Neural progenitor cell (in vitro differentiated cells): Measurements from ENCODE around the gene CBLN2. TPM values are rescaled to one million over a fixed set of nuclear protein-coding genes. Genes with fewer than 3 reads are reported as not detected.

Experiments used
- DNase-seq: peaks from one replicate; pipeline ENCODE4 v3.0.0-alpha.2; 2016; ENCODE audit warnings: low spot score
- H2AFZ ChIP-seq: fragments of 200-600 bp; sonication (generic); replicated peaks from 2 replicates; pipeline ENCODE4 v1.6.1; 2016; ENCODE audit warnings: antibody characterized with exemption
- H3F3A ChIP-seq: fragments of 200-600 bp; sonication (generic); 2 replicates; pipeline ENCODE4 v1.6.1; 2016; ENCODE audit warnings: antibody characterized with exemption, low read depth
- H3K27ac ChIP-seq: fragments of 200-600 bp; sonication (generic); 2 replicates; pipeline ENCODE4 v1.5.1; 2016; ENCODE audit warnings: mild to moderate bottlenecking
- H3K27me3 ChIP-seq: fragments of 200-600 bp; sonication (generic); 2 replicates; pipeline ENCODE4 v1.6.1; 2016; ENCODE audit warnings: mild to moderate bottlenecking, moderate library complexity
- H3K36me3 ChIP-seq: fragments of 200-600 bp; sonication (generic); 2 replicates; pipeline ENCODE4 v1.5.1; 2016
- H3K4me1 ChIP-seq: fragments of 200-600 bp; sonication (generic); 2 replicates; pipeline ENCODE4 v1.6.1; 2016; ENCODE audit warnings: mixed run types
- H3K4me2 ChIP-seq: fragments of 200-600 bp; sonication (generic); 2 replicates; pipeline ENCODE4 v1.6.1; 2016
- H3K4me3 ChIP-seq: fragments of 200-600 bp; sonication (generic); 2 replicates; pipeline ENCODE4 v1.5.1; 2016
- H3K79me2 ChIP-seq: fragments of 200-600 bp; sonication (generic); 2 replicates; pipeline ENCODE4 v1.6.1; 2016; ENCODE audit warnings: low read depth
- H3K9ac ChIP-seq: fragments of 200-600 bp; sonication (generic); 2 replicates; pipeline ENCODE4 v1.6.1; 2016
- H3K9me3 ChIP-seq: fragments of 200-600 bp; sonication (generic); 2 replicates; pipeline ENCODE4 v1.5.1; 2016; ENCODE audit warnings: low read depth
- H4K20me1 ChIP-seq: fragments of 200-600 bp; sonication (generic); 2 replicates; pipeline ENCODE4 v1.6.1; 2016; ENCODE audit warnings: low read depth
- H3K27ac Mint-ChIP-seq: 3 replicates; pipeline ENCODE4 v1.8.0; 2021; ENCODE audit warnings: mixed read lengths
- H3K27me3 Mint-ChIP-seq: 2 replicates; pipeline ENCODE4 v1.8.0; 2022; ENCODE audit warnings: low read depth, mild to moderate bottlenecking, inconsistent platforms, moderate library complexity, mixed read lengths; ENCODE audit not compliant: insufficient read depth
- H3K36me3 Mint-ChIP-seq: 3 replicates; pipeline ENCODE4 v1.8.0; 2021; ENCODE audit warnings: mixed read lengths
- H3K4me1 Mint-ChIP-seq: 3 replicates; pipeline ENCODE4 v1.8.0; 2021; ENCODE audit warnings: mixed read lengths
- H3K4me3 Mint-ChIP-seq: 3 replicates; pipeline ENCODE4 v1.8.0; 2021; ENCODE audit warnings: mild to moderate bottlenecking, moderate library complexity, mixed read lengths
- H3K9me3 Mint-ChIP-seq: 3 replicates; pipeline ENCODE4 v1.8.0; 2020; ENCODE audit warnings: mixed read lengths
- EZH2 ChIP-seq: fragments of 200-600 bp; sonication (generic); IDR thresholded peaks from 2 replicates; pipeline ENCODE4 v1.6.1; 2017; ENCODE audit warnings: antibody characterized with exemption, mild to moderate bottlenecking, moderate library complexity
- EZH2phosphoT487 ChIP-seq: fragments of 200-600 bp; sonication (generic); IDR thresholded peaks from 2 replicates; pipeline ENCODE4 v1.6.1; 2017; ENCODE audit warnings: antibody characterized with exemption
- total RNA-seq: library from RNA; depleted of rRNA; stranded (reverse); fragments of >200 nt; gene quantifications from 2 replicates; pipeline ENCODE4 v1.2.3, GENCODE V29; 2015; ENCODE audit warnings: low replicate concordance
- TF ChIP-seq, protein P1 (sequence below): fragments of 200-600 bp; sonication (generic); IDR thresholded peaks from 2 replicates; pipeline ENCODE4 v1.5.1; 2017; ENCODE audit warnings: antibody characterized with exemption, mild to moderate bottlenecking

CBLN2 gene
- total RNA-seq, result not detected in 2 replicates

DNA sequence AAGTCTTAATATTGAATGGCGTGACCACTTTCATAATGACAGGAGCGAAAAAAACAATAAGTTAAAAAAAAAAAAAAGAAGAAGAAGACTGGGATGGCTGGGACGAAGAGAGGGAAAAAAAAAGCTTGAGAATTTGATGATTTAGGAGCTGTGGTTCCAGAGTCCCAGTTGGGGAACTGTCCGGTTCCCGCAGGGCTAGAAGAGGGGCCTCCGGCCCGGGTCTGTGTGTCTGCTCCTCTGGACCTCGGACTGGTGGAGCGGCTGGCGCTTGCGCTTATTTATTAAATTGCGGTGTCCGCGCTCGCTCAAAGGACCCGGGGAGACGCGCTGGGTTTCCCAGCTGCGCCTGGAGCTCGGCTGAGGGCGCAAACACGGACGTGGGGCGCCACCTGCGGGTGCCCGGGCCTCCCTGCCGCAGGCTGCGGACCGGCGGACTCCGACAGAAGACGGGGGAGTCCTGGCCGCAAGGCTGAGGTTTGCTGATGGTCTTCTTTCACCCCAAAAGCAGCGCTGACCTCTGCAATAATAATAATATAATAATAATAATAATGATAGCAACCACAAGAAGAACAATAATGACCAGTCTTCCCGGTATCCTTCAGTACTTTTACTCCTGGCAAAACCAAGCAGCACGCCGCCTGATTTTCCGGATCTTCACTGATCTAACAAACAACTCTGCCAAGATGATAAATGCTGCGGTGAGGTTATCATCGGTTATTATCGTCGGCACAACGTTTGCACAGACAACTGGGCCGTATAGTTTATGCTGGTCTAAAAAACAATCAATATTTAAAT lies at the start of gene CBLN2:
Gene CBLN2, minus strand, starts transcription at position 251 of the 795 bp plus-strand sequence. CDS start 2,182 bp downstream, outside the sequence.
- Histone ChIP-seq H3F3A (no peaks in the 10 kb centered on the region), H3K4me1 (no peaks in the 10 kb centered on the region), H3K36me3 (no peaks in the 10 kb centered on the region), H3K4me2 (peak within 1 kb of the TSS; percentile 78), H4K20me1 (peaks cover 12% of the 10 kb centered on the region), H3K4me3 (peak within 1 kb of the TSS; percentile 44), H3K27me3 (peaks cover 100% of the 10 kb centered on the region), H3K9me3 (no peaks in the 10 kb centered on the region), H3K27ac (no peak within 1 kb of the TSS), H3K79me2 (no peaks in the 10 kb centered on the region), H2AFZ (peak within 1 kb of the TSS; percentile 72), H3K9ac (no peak within 1 kb of the TSS)
- H3K27ac Mint-ChIP-seq, result no peak within 1 kb of the TSS
- TF ChIP-seq EZH2 (peak; percentile 45), EZH2phosphoT487 (peak; percentile 57)
- TF ChIP-seq, protein P1, sequence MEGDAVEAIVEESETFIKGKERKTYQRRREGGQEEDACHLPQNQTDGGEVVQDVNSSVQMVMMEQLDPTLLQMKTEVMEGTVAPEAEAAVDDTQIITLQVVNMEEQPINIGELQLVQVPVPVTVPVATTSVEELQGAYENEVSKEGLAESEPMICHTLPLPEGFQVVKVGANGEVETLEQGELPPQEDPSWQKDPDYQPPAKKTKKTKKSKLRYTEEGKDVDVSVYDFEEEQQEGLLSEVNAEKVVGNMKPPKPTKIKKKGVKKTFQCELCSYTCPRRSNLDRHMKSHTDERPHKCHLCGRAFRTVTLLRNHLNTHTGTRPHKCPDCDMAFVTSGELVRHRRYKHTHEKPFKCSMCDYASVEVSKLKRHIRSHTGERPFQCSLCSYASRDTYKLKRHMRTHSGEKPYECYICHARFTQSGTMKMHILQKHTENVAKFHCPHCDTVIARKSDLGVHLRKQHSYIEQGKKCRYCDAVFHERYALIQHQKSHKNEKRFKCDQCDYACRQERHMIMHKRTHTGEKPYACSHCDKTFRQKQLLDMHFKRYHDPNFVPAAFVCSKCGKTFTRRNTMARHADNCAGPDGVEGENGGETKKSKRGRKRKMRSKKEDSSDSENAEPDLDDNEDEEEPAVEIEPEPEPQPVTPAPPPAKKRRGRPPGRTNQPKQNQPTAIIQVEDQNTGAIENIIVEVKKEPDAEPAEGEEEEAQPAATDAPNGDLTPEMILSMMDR, result peak; percentile 85
- H3K9me3 Mint-ChIP-seq, result peaks cover 3% of the 10 kb centered on the region
- peak within 1 kb of the TSS; percentile 91 for H3K4me3 Mint-ChIP-seq
- peaks cover 24% of the 10 kb centered on the region for H3K27me3 Mint-ChIP-seq
- H3K4me1 Mint-ChIP-seq, result peaks cover 16% of the 10 kb centered on the region
- no peaks in the 10 kb centered on the region for H3K36me3 Mint-ChIP-seq
- peak; percentile 91 for DNase-seq

DNA sequence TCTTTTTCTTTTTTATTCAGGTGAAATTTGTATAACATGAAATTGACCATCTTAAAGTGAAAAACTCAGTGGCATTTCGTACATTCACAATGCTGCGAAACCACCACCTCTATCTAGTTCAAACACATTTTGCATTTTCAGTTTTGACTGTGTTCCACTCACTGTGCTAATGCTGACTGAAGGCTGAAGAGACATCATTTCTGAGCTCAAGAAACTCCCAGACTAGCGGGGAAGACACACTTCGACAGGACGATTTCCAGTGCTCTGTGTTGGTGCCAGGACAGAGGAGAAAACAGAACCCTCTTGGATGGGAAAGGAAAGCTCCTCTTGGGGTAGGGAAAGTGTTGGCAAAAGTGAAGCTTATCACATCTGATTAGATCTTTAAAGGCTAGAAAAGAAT lies 44.2 kb upstream of the CBLN2 start:
- Histone ChIP-seq H3K4me2 (no peak overlapping the region), H3K36me3 (no peaks in the 10 kb centered on the region), H4K20me1 (no peaks in the 10 kb centered on the region), H3K27me3 (no peaks in the 10 kb centered on the region), H3K27ac (no peak overlapping the region), H3K79me2 (no peaks in the 10 kb centered on the region), H3F3A (no peaks in the 10 kb centered on the region), H2AFZ (no peak overlapping the region), H3K9ac (no peak overlapping the region), H3K4me1 (no peaks in the 10 kb centered on the region), H3K9me3 (no peaks in the 10 kb centered on the region), H3K4me3 (no peak overlapping the region)
- Mint-ChIP-seq H3K9me3 (no peaks in the 10 kb centered on the region), H3K4me1 (peaks cover 4% of the 10 kb centered on the region), H3K4me3 (no peak overlapping the region), H3K36me3 (no peaks in the 10 kb centered on the region), H3K27me3 (no peaks in the 10 kb centered on the region), H3K27ac (no peak overlapping the region)
- no peak for DNase-seq
- TF ChIP-seq EZH2phosphoT487, result no peak
- TF ChIP-seq EZH2, result no peak
- TF ChIP-seq, protein P1, result no peak

DNA sequence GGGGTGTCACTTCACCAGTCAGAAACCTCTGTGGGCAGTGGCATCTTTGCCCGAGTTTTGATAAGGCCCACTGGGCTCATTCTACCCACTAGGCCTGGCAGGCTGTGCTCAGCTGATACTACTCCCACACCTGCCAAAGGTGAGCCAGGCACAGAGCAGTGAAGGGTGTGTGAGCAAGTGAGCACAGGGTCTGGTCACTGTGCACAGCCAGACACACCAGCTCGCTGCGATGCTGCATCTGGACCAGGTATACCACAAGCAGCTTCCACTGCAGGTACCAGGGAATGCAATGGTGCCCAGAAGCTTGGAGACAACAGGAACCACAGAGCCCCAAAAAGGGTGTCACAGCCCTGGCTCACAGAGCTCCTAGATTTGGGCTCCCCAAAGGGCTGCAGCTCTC lies 40.6 kb upstream of the CBLN2 start:
- Histone ChIP-seq H3K79me2 (no peaks in the 10 kb centered on the region), H3K9me3 (no peaks in the 10 kb centered on the region), H3K27ac (no peak overlapping the region), H2AFZ (no peak overlapping the region), H3K4me2 (no peak overlapping the region), H3K36me3 (no peaks in the 10 kb centered on the region), H4K20me1 (no peaks in the 10 kb centered on the region), H3K27me3 (no peaks in the 10 kb centered on the region), H3K9ac (no peak overlapping the region), H3F3A (no peaks in the 10 kb centered on the region), H3K4me1 (no peaks in the 10 kb centered on the region), H3K4me3 (no peak overlapping the region)
- H3K4me3 Mint-ChIP-seq, result no peak overlapping the region
- peaks cover 4% of the 10 kb centered on the region for H3K4me1 Mint-ChIP-seq
- DNase-seq, result no peak
- no peaks in the 10 kb centered on the region for H3K27me3 Mint-ChIP-seq
- no peak for TF ChIP-seq EZH2
- TF ChIP-seq EZH2phosphoT487, result no peak
- TF ChIP-seq, protein P1, result no peak
- H3K27ac Mint-ChIP-seq, result no peak overlapping the region
- H3K9me3 Mint-ChIP-seq, result no peaks in the 10 kb centered on the region
- no peaks in the 10 kb centered on the region for H3K36me3 Mint-ChIP-seq
